DND-41 (cell line): ENCODE measurements around the gene XPO6.

ENCODE experiments used
- CTCF ChIP-seq: IDR thresholded peaks from 2 replicates; pipeline ENCODE4 v1.5.1; 2012; ENCODE audit warnings: borderline replicate concordance, low read length, moderate library complexity, mild to moderate bottlenecking; ENCODE audit not compliant: poor library complexity, severe bottlenecking; ENCODE audit errors: extremely low read depth
- EZH2 ChIP-seq: IDR thresholded peaks from 3 replicates; pipeline ENCODE4 v1.6.1; 2012; ENCODE audit warnings: borderline replicate concordance, low read depth, mild to moderate bottlenecking, moderate library complexity, low read length, inconsistent platforms; ENCODE audit not compliant: severe bottlenecking

DNA sequence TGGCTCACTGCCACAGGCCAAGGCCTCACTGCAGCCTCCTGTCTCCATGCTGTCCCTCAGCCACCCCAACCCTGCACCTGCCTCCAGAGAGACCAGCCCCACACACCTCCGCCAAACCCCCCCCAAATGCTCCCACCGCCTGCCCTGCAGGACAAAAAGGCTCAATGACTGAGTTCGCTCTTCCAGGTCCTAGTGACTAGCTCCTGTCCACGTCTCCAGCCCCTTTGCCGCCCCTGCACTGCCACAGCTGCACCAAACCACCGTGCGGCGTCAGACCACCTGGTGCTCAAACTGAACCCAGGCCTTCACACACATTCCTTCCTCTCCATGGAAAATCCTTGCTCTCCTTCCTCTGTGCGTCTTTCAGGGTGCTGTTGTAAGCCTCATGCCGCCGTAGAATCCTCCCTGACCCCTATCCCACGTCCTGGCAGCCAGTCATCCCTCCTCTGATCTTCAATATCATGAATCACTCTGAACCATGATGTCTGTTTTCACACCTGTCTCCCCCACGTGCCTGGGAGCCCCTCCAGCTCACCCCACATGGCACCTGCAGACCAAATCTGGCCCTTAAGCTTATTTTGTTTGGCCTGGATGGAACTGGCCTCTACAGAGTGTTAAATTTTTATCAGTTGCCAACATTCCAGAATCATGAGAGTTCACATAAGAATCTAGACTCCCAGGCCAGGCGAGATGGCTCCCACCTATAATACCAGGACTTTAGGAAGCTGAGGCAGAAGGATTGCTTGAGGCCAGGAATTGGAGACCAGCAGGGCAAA is 144.0 kb downstream of the XPO6 start:
- TF ChIP-seq CTCF (no peak), EZH2 (no peak)
